Gastrocnemius medialis (tissue), 4 donors: ENCODE results near the gene TADA2A.

Source experiments
- POLR2A ChIP-seq, 2 donors: fragments of 450-650 bp; IDR thresholded peaks; one replicate each; pipeline ENCODE4 v1.6.1; 2017; ENCODE audit warnings: antibody characterized with exemption in 2 of 2, mild to moderate bottlenecking in 2 of 2, moderate library complexity in 2 of 2
- TF ChIP-seq, protein P1 (sequence below), 5 experiments: fragments of 450-650 bp in 3 of 5; fragments of 200-600 bp in 2 of 5; sonication (generic) in 2 of 5; IDR thresholded peaks in 4 of 5; conservative IDR thresholded peaks in 1 of 5; 1 replicate in 4 of 5; 2 replicates in 1 of 5; pipeline ENCODE4 v1.5.1; 2016 to 2019; ENCODE audit warnings: antibody characterized with exemption in 5 of 5, mild to moderate bottlenecking in 3 of 5, moderate library complexity in 3 of 5

GRCh38 chr17:37478187-37478586 is 71.5 kb downstream of the TADA2A start:
- TF ChIP-seq, protein P1, sequence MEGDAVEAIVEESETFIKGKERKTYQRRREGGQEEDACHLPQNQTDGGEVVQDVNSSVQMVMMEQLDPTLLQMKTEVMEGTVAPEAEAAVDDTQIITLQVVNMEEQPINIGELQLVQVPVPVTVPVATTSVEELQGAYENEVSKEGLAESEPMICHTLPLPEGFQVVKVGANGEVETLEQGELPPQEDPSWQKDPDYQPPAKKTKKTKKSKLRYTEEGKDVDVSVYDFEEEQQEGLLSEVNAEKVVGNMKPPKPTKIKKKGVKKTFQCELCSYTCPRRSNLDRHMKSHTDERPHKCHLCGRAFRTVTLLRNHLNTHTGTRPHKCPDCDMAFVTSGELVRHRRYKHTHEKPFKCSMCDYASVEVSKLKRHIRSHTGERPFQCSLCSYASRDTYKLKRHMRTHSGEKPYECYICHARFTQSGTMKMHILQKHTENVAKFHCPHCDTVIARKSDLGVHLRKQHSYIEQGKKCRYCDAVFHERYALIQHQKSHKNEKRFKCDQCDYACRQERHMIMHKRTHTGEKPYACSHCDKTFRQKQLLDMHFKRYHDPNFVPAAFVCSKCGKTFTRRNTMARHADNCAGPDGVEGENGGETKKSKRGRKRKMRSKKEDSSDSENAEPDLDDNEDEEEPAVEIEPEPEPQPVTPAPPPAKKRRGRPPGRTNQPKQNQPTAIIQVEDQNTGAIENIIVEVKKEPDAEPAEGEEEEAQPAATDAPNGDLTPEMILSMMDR (IDR thresholded peaks at IDR 0.05 in 4 of 5, conservative IDR thresholded peaks at IDR 0.05 in 1 of 5): no peak
- no peak for TF ChIP-seq POLR2A (IDR thresholded peaks at IDR 0.05)
